ENCODE data around the gene C11orf21. TPM values are rescaled to one million over a fixed set of nuclear protein-coding genes. Genes with fewer than 3 reads are reported as not detected.
"Not testable (repeated sequence)": the region's sequence is repeated elsewhere in the genome, so short reads cannot be mapped to it uniquely, and the experiment has no call there.

The C11orf21 gene
- total RNA-seq: not detected in 2 replicates
- not detected for polyA plus RNA-seq (2012)

DNA sequence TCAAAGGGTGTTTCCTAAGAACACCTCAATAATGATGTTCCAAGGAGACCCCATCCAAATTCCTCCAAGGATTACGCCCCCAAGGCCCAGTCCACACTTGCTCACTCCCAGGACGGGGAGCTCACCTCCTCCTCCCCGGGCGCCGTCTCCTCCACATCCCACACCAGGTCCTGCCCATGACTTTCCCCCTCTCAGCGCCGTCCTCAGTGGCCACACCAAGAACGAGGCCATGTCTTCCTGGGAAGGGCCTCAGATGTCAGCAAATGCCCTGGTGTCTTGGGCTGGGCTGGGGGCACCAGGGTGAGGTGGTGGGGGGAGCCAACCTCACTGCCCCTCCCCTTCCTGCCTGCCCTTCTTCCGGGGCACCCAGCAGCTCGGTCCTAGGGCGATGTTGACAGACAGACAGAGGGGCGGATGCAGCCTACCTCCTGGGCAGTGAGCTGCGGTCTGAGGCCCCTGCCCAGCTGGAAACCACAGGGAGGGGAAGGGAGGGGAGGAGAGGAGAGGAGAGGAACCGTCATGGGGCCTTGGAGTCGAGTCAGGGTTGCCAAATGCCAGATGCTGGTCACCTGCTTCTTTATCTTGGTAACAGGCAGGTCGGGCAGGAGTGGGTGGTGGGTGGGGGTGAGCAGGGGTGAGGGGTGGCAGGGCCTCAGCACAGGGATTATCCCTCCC, at the start of gene C11orf21, which contains the start of gene TSPAN32:
C11orf21 (minus strand) TSS at position 288 of the 675 bp plus-strand sequence; CDS start at position 178, 110 bp downstream.
TSPAN32 (plus strand) TSS at position 383 of the 675 bp plus-strand sequence; CDS start at position 520, 137 bp downstream.
- DNase-seq (ENCODE audit: low read depth): peak; percentile 64

DNA sequence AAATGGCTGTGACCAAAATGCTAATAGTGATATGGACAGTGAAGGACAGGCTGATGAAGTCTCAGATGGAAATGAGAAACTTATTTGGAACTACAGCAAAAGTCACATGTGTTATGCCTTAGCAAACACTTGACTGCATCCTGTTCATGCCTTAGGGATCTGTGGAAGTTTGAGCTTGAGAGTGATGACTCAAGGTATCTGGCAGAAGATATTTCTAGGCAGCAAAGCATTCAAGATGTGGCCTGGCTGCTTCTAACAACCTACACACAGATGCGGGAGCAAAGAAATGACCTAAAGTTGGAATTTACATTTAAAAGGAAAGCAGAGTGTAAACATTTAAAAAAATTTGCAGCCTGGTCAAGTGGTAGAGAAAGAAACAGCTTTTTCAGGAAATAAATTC, 47.3 kb upstream of the C11orf21 start:
- no peak for DNase-seq (ENCODE audit: low read depth)

DNA sequence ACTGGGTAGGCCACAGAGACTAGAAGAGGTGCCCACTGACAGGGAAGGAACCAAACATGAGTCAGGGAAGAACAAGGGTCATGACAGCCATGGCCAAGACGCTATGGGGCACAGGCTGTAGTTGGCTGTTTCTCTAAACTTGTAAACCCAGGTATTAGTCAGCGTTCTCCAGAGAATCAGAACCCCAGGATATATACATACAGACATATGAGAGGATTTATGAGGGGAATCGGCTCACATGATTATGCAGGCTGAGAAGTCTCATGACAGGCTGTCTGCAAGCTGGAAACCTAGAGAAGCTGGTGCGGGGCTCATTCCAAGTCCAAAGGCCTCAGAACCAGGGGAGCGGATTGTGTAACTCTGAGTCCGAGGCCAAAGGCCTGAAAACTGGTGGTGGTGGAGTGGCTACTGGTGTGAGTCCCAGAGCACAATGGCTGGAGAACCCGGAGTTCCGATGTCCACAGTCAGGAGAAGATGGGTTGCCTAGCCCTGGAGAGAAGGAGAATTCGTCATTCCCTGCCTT, 45.7 kb upstream of the C11orf21 start:
- DNase-seq (ENCODE audit: low read depth): no peak

DNA sequence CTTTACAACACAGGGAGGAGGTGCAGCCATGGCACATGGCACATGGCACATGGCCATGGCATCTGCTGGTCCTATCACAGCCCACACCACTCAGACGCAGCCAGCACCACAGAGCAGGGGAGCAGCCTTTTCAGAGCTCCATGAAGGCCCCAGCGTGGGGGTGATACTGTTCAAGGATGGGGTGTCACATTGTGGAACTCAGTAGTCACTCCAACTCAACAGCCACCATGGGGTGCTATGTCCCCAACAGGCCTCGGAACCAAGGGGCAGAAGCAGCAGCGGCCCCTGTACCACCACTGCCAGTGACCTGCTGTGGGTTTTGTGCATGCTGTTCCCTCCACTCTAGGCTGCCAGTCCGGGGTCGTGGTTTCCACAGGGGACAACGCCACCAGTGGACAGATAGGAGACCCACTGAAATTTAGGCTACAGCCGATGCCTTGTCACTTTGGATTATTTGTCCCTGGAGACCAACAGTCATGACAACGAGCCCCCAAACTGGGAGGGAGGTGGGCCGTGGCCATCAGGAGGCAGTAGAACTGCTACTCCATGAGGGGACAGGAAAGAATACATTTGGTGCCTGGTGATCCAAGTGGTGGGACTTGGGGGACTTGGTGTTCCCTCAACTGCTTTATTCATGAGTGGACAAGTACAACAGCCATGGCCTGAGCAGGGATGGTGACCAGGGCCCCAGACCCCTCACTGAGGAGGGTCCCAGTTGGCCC, 45.0 kb upstream of the C11orf21 start:
- DNase-seq (ENCODE audit: low read depth): no peak

DNA sequence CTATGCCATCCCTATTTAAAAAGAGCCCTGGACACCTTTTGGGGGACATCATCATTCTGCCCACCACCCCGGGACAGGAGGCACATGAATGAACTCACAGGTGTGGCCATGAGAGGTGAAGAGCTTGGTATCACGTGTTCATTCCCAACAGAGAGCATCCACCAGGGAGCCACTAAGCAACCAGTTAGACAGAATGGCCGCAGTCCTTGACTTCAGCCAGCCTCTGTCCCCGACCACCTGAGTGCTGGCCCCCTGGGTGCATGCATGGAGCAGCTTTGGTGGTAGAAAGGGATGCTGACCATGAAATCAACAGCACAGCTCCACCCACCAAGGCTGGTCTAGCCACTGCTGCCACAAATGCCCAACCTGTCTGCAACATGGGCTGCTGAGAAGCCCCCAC, 44.3 kb upstream of the C11orf21 start:
- no peak for DNase-seq (ENCODE audit: low read depth)

DNA sequence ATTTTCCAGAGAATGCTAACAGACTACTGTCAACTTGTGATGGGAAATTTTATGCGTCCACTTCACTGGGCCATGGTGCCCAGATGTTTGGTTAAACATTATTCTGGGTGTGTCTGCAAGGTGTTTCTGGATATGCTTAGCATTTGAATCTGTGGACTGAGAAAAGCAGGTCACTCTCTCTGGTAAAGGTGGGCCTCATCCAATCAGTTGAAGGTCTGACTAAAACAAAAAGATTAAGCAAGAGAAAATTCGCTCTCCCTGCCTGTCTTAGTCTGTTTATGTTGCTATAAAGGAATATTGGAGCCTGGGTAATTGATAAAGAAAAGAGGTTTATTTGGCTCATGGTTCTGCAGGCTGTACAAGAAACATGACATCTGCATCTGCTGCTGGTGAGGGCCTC, 43.3 kb upstream of the C11orf21 start:
- DNase-seq (ENCODE audit: low read depth): no peak

DNA sequence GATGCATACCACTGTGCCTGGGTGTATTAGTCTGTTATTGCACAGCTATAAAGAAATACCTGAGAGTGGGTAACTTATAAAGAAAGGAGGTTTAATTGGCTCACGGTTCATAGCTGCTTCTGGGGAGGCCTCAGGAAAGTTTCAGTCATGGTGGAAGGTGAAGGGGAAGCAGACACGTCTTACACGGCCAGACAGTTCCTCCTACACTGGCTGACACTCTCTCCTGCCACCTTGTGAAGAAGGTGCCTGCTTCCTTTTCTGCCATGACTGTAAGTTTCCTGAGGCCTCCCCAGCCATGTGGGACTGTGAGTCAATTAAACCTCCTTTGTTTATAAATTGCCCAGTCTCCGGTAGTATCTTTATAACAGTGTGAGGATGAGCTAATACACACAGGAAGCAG, 41.8 kb upstream of the C11orf21 start:
- no peak for DNase-seq (ENCODE audit: low read depth)

DNA sequence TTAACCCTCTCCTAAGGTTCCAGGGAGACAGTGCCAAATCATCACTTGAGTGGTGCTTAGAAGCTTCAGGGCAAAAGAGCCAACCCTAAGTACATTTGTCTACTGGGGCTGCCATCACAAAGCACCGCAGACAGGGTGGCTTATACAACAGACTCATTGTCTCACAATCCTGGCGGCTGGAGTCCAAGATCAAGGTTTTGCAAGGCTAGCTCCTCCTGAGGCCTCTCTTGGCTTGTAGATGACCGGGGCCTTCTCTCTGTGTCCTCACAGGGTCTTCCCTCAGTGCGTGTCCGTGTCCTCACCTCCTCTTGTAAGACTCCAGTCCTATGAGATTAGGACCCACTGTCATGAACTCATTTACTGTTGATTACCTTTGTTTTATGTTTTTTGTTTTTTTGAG, 41.3 kb upstream of the C11orf21 start:
- no peak for DNase-seq (ENCODE audit: low read depth)

DNA sequence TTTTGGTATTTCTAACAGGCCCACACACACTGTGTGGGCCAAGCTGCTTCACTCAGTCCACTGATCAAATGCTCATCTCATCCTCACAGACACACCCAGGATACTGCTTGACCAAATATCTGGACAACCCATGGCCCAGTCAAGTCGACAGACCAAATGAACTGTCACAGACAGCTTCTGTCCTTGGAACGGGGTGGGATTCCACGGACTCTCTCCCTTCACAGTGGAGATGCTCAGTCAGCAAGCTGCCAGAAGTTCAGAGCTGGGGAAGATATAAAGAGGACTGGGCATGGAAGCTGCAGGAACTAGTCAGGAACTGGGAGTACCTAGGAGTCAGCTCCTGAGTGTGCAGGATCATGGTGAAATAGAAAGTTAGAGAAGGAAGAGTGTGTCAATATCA, 40.8 kb upstream of the C11orf21 start:
- no peak for DNase-seq (ENCODE audit: low read depth)

DNA sequence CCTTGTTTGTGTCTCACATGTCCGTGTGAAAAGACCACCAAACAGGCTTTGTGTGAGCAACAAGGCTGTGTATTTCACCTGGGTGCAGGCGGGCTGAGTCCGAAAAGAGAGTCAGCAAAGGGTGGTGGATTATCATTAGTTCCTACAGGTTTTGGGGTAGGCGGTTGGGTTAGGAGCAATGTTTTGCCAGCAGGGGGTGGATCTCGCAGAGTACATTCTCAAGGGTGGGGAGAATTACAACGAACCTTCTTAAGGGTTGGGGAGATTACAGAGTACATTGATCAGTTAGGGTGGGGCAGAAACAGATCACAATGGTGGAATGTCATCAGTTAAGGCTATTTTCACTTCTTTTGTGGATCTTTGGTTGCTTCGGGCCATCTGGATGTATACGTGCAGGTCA, 37.0 kb upstream of the C11orf21 start:
- DNase-seq (ENCODE audit: low read depth): not testable (repeated sequence)

DNA sequence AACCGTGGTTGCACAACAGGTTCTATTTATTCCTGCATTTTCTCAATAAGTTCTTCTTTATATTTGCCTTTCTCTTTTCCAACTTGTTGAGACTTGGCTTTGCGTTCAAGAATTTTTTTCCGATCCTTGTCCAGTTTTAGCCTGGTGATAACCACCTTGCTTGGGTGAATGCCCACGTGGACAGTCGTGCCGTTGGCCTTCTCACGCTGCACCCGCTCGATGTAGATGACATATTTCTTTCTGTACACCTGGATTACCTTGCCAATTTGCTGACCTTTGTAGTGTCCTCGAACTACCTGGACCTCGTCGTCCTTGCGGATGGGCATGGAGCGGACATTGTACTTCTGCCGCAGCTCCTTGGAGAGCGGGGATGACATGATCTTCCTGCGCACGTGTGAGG, 33.6 kb upstream of the C11orf21 start:
- not testable (repeated sequence) for DNase-seq (ENCODE audit: low read depth)

DNA sequence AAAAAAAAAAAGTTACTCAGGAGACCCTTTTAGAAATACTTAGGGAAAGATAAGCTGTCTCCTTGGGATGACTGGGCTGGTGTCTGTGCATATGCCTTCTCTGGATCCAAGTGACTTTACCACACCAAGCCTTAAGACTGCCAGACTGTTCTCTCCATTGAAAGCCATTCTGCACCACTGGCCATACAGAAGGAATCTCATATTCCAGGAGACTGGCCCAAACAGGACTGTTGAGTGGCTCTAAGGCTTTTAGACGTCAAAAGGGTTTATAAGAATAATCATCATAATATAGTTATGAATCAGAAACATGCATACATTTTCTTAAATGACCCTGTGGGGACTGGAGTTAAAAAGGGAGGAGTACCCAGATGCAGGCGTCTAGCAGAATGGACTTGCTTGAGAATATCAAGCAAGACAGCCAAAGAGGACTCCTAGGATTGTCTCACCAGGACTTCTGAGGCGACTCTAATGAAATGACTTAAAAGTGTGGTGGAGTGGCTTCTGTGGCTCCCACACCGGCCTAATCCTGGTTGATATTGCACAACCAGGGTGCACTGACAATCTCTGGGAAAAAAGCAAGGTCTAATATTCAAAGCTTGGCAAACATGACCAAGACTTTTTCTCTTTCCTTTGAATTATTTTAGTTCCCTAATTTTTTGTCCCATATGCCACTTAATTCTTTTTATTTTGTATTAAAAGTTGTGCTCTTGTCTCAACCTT, 31.9 kb upstream of the C11orf21 start:
- DNase-seq (ENCODE audit: low read depth): not testable (repeated sequence)

DNA sequence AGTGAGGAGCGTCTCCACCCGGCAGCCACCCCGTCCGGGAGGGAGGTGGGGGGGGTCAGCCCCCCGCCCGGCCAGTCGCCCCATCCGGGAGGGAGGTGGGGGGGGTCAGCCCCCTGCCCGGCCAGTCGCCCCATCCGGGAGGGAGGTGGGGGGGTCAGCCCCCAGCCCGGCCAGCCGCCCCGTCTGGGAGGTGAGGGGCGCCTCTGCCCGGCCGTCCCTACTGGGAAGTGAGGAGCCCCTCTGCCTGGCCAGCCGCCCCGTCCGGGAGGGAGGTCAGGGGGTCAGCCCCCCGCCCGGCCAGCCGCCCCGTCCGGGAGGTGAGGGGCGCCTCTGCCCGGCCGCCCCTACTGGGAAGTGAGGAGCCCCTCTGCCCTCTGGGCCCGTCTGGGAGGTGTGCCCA, 30.9 kb upstream of the C11orf21 start:
- not testable (repeated sequence) for DNase-seq (ENCODE audit: low read depth)

DNA sequence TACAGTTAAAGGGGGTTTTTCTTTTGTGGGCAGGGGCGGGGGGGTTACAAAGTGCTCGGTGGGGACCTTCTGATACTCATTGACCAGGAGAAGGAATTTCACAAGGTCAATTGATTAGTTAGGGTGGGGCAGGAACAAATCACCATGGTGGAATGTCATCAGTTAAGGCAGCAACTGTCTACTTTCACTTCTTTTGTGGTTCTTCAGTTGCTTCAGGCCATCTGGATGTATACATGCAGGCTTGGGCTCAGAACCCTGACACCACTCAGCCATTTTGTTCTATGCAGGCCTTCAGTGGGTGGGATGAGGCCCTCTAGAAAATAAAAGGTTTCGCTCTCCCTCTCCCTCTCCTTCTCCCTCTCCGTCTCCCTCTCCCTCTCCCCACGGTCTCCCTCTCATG, 29.7 kb upstream of the C11orf21 start:
- DNase-seq (ENCODE audit: low read depth): no peak

DNA sequence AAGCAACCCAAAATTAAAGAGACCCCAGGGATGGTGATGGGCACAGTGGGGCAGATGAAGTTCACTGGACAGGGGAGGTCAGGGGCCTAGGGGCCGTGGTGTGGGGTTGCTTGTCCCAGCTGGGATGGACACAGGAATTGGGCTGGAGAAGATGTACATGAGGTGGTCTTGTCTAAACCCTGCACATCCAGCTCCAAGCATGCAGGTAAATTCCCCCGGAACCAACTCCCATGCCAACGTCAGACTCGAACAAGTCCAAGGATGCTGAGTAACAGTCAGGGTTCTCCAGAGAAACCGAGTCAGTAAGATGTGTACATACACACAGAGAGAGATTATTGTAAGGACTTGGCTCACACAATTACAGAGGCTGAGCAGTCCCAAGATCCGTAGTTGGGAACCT, 29.0 kb upstream of the C11orf21 start:
- no peak for DNase-seq (ENCODE audit: low read depth)

DNA sequence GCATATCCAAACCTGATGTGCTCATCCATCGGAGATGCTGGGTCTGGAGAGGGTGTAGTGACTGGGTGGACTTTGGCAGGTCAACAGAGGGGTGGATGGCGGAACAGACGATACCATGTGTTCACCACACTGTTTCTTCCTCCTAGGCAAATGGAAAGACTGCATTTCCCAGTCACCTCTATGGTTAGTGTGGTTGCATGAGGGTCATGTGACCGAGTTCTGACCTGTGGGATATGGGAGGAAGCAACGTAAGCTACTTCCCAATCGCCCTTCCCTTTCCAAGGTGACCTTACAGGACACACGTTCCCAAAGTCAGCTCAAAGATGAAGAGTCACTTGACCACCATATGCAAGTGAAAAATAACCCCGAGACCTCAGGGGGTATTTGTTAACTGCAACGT, 27.8 kb upstream of the C11orf21 start:
- DNase-seq (ENCODE audit: low read depth): no peak

DNA sequence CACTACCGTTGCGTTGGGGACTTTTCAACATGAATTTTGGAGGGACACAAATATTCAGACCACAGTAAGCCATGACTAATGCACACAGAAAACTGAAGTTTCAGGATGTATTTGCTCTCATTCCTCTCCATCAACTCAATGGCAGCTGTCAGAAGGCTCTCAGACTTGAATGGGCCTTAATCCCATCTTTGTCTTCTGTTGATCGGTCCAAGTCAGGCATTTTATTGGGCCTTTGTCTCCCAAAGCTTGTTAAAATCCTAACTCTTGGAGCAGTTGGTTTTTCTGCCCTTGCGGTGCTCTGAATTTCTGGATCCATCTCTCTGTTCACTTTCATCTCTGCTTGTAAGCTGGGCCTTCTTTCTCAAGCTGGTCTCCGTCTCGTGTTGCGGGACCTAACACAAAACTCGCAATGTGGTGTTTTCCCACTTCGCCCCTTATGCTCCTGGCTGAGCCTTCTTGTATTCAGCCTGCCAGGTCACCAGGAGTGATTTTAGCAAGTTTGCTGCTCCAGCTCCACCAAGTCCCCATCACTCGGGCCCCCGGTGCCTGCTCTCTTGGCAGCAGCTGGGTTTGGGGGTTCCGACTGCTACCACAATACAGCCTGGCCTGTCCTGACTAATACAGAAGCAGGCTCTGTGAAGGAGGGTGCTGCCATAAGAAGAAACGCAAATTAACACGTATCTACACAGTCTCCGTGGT, 27.1 kb upstream of the C11orf21 start:
- no peak for DNase-seq (ENCODE audit: low read depth)

DNA sequence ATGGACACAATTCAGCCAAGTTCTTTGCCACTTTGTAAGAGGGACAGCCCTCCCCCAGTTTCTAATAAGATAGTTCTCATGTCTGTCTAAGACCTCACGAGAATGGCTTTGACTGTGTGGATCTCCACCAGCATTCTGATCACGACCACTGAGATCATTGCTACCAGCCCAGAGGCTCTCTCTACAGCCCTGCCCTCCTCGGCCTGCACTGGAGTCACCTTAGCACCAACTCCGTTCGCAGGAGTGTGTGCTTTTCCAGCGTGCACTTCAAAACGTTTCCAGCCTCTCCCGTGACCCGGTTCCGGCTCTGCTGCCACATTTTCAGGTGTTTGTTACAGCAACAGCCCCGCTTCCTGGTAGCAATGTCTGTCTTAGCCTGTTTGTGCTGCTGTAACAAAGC, 26.3 kb upstream of the C11orf21 start:
- DNase-seq (ENCODE audit: low read depth): no peak

DNA sequence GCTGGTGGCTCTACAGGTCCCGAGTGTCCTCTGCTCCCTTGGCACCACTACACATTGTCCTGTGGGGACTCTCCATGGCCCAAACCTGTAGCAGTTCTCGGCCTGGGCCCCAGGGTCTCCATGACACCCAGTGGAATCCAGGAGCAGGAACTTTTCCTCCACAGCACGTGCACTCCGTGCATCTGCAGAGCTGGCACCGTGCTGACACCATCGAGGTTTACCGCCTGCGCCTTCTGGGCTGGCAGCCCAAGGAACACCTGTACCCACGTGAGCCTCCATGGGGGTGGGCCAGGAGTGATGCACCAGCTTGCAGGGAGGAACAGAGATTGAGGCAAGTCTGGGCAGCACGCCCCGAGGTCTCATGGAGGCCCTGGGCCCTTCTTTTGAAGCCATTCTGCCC, 25.3 kb upstream of the C11orf21 start:
- DNase-seq (ENCODE audit: low read depth): no peak

DNA sequence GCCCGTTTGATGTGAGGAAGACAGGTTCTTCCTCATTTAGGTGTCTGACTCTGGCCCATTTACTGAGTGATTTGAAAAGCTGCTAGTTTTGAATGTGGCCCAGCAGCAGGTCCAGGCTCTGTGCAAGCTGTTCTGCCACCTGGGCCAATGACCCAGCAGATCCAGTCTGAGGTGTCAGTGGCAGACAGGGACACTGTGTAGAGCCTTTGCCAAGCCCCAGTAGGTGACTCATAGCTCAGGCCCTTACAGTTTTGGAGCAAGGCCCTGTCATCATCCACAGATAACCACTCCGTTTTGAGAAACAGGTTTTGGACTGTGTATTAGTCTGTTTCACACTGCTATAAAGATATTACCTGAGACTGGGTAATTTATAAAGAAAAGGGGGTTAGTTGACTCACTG, 24.0 kb upstream of the C11orf21 start:
- DNase-seq (ENCODE audit: low read depth): peak; percentile 64

DNA sequence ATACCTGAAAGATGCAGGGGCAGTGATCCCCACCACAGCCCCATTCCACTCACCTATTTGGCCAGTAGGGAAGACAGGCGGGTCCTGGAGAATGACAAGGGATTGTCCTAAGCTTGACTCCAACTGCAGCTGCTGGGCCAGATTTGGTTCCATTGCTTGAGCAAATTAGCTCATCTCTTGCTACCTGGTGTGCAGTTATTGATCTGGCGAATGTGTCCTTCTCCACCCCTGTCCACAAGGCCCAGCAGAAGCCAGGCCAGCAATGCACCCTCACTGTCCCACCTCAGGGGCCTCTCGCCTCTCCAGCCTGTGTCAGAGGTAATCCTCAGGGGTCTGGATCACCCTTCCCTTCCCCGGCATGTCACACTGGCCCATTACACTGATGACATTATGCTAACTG, 23.4 kb upstream of the C11orf21 start:
- no peak for DNase-seq (ENCODE audit: low read depth)

All from myocyte (in vitro differentiated cells).